Neuron (in vitro differentiated cells): ENCODE data around the gene TOX2.

Source experiments
- H2AFZ ChIP-seq: one replicate; pipeline ENCODE4 v1.6.1; 2013; ENCODE audit warnings: low read depth, mild to moderate bottlenecking, inconsistent platforms, low read length, moderate library complexity
- H3K27me3 ChIP-seq: one replicate; pipeline ENCODE4 v1.6.1; 2013; ENCODE audit warnings: low read length; ENCODE audit not compliant: insufficient read depth
- H3K36me3 ChIP-seq: one replicate; pipeline ENCODE4 v1.6.1; 2013; ENCODE audit warnings: low read length; ENCODE audit not compliant: insufficient read depth
- H3K4me1 ChIP-seq: one replicate; pipeline ENCODE4 v1.6.1; 2013; ENCODE audit warnings: low read length; ENCODE audit not compliant: insufficient read depth
- H3K4me3 ChIP-seq: 2 replicates; pipeline ENCODE4 v1.5.1; 2013; ENCODE audit warnings: mild to moderate bottlenecking, low read length, moderate library complexity
- H3K9me3 ChIP-seq: one replicate; pipeline ENCODE4 v1.6.1; 2013; ENCODE audit warnings: low read length

TOX2 gene

GRCh38 chr20:43972692-43973091, 58.0 kb downstream of the TOX2 start:
- Histone ChIP-seq H3K4me1 (peaks cover 12% of the 10 kb centered on the region), H3K27me3 (no peaks in the 10 kb centered on the region), H3K4me3 (no peak overlapping the region), H2AFZ (no peak overlapping the region), H3K36me3 (no peaks in the 10 kb centered on the region), H3K9me3 (no peaks in the 10 kb centered on the region)

GRCh38 chr20:43973231-43973630, 58.6 kb downstream of the TOX2 start:
- H3K4me1 ChIP-seq, result peaks cover 11% of the 10 kb centered on the region

GRCh38 chr20:43973671-43974450, 59.2 kb downstream of the TOX2 start:
- Histone ChIP-seq H3K36me3 (no peaks in the 10 kb centered on the region), H3K9me3 (no peaks in the 10 kb centered on the region), H3K4me1 (peaks cover 5% of the 10 kb centered on the region), H2AFZ (no peak overlapping the region), H3K27me3 (no peaks in the 10 kb centered on the region), H3K4me3 (no peak overlapping the region)

More at GRCh38 chr20:43973231-43973630, 58.6 kb downstream of the TOX2 start:
- no peaks in the 10 kb centered on the region for H3K27me3 ChIP-seq
- no peak overlapping the region for H2AFZ ChIP-seq
- H3K4me3 ChIP-seq, result no peak overlapping the region
- no peaks in the 10 kb centered on the region for H3K36me3 ChIP-seq
- H3K9me3 ChIP-seq, result no peaks in the 10 kb centered on the region

DNA sequence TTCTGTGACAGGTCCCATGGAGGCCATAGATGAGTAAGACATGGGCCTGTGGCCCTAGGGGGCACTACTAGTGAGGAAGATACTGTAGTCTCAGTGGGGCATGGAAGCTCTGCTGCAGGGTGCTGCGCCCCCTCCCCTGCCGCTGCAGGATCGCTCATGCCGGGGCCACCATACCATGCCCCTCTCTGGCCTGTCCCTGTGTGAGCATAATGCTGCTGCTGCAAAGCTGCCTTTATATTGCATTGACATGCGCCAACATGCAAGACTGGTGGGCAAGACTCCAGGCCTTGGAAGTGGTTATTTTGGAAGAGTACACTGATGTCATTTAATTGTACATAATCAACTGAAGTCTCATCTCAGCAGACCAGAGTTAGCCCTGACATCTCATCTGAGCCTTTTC, 60.0 kb downstream of the TOX2 start:
- Histone ChIP-seq H3K36me3 (no peaks in the 10 kb centered on the region), H3K4me1 (no peaks in the 10 kb centered on the region), H3K9me3 (no peaks in the 10 kb centered on the region), H2AFZ (no peak overlapping the region), H3K4me3 (no peak overlapping the region), H3K27me3 (no peaks in the 10 kb centered on the region)

- Histone ChIP-seq H3K27me3 (no peaks in the 10 kb centered on the region), H3K36me3 (no peaks in the 10 kb centered on the region), H3K4me3 (no peak overlapping the region), H3K9me3 (no peaks in the 10 kb centered on the region), H2AFZ (no peak overlapping the region), H3K4me1 (no peaks in the 10 kb centered on the region)
Measured at GRCh38 chr20:43975096-43975768, 60.6 kb downstream of the TOX2 start.

DNA sequence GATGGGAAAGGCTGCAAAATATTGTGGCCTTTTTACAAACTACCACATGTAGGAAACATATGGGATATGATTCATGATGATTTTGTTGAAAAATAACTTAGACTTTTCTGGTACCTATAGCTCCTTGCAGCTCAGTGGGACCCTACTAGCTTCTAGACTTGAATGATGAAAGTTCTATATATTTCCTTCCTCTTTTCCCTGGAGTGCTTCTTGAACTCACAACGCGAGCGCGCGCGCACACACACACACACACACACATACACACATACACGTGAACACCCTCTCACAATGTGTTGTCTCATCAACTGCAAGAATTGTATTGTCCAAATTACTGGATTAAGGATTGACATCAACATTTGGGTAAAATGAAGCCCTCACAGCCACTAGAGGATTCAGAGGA, 61.9 kb downstream of the TOX2 start:
- Histone ChIP-seq H3K4me3 (no peak overlapping the region), H2AFZ (no peak overlapping the region), H3K36me3 (no peaks in the 10 kb centered on the region), H3K9me3 (no peaks in the 10 kb centered on the region), H3K27me3 (no peaks in the 10 kb centered on the region), H3K4me1 (no peaks in the 10 kb centered on the region)

- Histone ChIP-seq H3K9me3 (no peaks in the 10 kb centered on the region), H3K4me3 (no peak overlapping the region), H2AFZ (no peak overlapping the region), H3K36me3 (no peaks in the 10 kb centered on the region), H3K27me3 (no peaks in the 10 kb centered on the region), H3K4me1 (no peaks in the 10 kb centered on the region)
Measured at GRCh38 chr20:43977252-43977651, 62.6 kb downstream of the TOX2 start.

DNA sequence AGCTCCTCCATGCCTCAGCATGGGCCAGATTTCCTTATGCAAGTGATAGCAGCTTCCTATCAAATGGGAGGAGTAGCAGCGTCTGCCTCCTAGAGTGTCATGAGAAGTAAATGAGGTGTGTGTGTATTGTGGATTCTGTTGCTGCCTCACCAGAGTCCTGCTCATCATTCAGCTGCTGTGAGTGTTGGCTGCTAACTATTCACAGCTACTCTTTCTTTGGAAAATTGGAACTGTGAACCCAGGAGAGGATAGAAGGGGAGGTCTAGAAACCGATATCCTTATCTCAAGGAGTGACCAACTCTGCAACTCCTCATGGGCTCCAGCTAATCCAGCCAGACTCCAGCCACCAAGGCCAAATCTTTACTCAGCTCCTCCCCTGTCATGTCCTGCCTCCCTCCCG, 63.3 kb downstream of the TOX2 start:
- no peak overlapping the region for H2AFZ ChIP-seq
- no peaks in the 10 kb centered on the region for H3K36me3 ChIP-seq
- H3K27me3 ChIP-seq, result no peaks in the 10 kb centered on the region
- H3K4me1 ChIP-seq, result no peaks in the 10 kb centered on the region
- no peak overlapping the region for H3K4me3 ChIP-seq
- H3K9me3 ChIP-seq, result no peaks in the 10 kb centered on the region

DNA sequence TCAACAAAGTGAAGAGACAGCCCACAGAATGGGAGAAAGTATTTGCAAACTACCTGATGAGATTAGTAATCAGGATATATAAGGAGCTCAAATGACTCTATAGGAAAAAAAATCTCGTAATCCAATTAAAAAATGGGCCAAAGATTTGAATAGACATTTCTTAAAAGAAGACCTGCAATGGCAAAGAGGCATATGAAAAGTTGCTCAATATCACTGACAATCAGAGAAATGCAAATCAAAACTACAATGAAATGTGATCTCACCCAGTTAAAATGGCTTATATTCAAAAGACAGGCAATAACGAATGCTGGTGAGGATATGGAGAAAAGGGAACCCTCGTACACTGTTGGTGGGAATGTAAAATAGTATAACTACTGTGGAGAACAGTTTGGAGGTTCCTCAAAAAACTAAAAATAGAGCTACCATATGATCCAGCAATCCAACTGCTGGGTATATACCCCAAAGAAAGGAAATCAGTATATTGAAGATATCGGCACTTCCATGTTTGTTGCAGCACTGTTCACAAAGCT, 65.0 kb downstream of the TOX2 start:
- H3K9me3 ChIP-seq, result no peaks in the 10 kb centered on the region
- H3K4me1 ChIP-seq, result no peaks in the 10 kb centered on the region
- H3K27me3 ChIP-seq, result no peaks in the 10 kb centered on the region
- H3K4me3 ChIP-seq, result no peak overlapping the region
- no peak overlapping the region for H2AFZ ChIP-seq
- no peaks in the 10 kb centered on the region for H3K36me3 ChIP-seq

DNA sequence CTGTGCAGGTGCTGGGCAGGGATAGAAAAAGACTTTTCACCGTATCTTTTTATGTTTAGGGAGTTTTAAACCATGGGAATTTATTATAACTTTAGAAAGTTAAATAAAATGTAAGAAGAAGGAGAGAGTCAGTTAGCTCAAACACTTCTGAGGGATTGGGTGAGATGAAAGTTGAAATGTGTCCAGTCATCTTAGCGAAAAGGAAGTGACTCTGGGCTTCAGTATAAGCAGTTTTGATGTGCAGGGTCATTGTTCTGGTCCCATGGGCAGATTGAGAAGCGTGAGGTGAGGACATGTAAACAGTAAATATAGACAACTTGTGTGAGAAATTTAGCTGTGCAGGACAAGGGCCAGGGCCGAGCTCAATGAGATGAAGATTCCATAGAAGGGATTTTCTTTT, 66.9 kb downstream of the TOX2 start:
- Histone ChIP-seq H3K4me3 (no peak overlapping the region), H3K36me3 (no peaks in the 10 kb centered on the region), H3K4me1 (no peaks in the 10 kb centered on the region), H3K9me3 (no peaks in the 10 kb centered on the region), H2AFZ (no peak overlapping the region), H3K27me3 (no peaks in the 10 kb centered on the region)

DNA sequence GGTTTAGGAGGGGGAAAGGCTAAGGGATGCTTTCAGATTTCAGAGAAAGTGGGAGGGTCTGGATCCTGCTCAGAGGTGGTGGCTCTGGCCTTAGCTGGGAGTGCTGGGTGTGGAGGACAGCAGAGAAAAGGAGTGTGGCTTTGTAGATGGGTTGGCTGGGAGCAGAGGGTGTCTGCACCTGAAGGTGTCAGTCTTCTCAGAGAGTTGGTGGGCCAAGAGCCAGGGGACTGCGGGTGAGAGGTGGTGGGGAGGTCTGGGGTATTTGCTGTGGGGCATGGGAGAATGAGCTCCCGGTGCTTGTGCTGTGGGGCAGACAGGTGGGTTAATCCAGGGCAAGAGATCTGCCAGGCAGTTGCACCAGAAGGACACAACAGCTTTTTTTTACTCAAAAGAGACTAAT, 67.4 kb downstream of the TOX2 start:
- Histone ChIP-seq H3K4me3 (no peak overlapping the region), H3K4me1 (no peaks in the 10 kb centered on the region), H3K27me3 (no peaks in the 10 kb centered on the region), H3K9me3 (no peaks in the 10 kb centered on the region), H3K36me3 (no peaks in the 10 kb centered on the region), H2AFZ (no peak overlapping the region)

GRCh38 chr20:43982886-43983285, 68.2 kb downstream of the TOX2 start:
- Histone ChIP-seq H3K36me3 (no peaks in the 10 kb centered on the region), H3K4me1 (no peaks in the 10 kb centered on the region), H3K27me3 (no peaks in the 10 kb centered on the region), H2AFZ (no peak overlapping the region), H3K9me3 (no peaks in the 10 kb centered on the region), H3K4me3 (no peak overlapping the region)

GRCh38 chr20:43983359-43983758, 68.7 kb downstream of the TOX2 start:
- Histone ChIP-seq H3K27me3 (no peaks in the 10 kb centered on the region), H2AFZ (no peak overlapping the region), H3K9me3 (no peaks in the 10 kb centered on the region), H3K36me3 (no peaks in the 10 kb centered on the region), H3K4me3 (no peak overlapping the region), H3K4me1 (no peaks in the 10 kb centered on the region)
